Uterus (tissue), 2 donors: ENCODE measurements around the gene PARD3.

Experiments
- POLR2A ChIP-seq, 2 donors: fragments of 450-650 bp; IDR thresholded peaks; one replicate each; pipeline ENCODE4 v1.6.1; 2016; ENCODE audit warnings: antibody characterized with exemption in 2 of 2, mild to moderate bottlenecking in 1 of 2, moderate library complexity in 1 of 2
- TF ChIP-seq, protein P1 (sequence below), 4 experiments: fragments of 200-600 bp in 2 of 4; fragments of 450-650 bp in 2 of 4; sonication (generic) in 2 of 4; IDR thresholded peaks; one replicate each; pipeline ENCODE4 v1.5.1; 2016 to 2019; ENCODE audit warnings: antibody characterized with exemption in 4 of 4, mild to moderate bottlenecking in 2 of 4, moderate library complexity in 1 of 4

DNA sequence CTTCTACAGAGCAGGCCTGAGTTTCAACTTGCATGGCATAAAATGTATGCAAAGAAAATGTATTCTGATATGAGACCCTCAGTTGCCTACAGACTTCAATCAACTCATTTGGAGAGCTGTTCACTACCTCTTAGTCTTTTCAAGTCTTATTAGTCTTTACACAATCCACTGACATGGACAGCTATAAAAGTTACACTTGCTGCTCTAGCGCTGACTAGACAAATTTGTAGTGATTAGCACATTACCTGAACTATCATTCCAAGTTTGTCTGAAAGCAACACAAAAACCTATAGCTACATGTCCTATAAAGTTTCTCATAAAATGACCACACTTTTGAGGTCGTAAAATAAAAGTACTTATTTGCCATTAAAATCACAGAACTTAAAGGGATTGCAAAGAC is 83.9 kb downstream of the PARD3 start:
- TF ChIP-seq, protein P1, sequence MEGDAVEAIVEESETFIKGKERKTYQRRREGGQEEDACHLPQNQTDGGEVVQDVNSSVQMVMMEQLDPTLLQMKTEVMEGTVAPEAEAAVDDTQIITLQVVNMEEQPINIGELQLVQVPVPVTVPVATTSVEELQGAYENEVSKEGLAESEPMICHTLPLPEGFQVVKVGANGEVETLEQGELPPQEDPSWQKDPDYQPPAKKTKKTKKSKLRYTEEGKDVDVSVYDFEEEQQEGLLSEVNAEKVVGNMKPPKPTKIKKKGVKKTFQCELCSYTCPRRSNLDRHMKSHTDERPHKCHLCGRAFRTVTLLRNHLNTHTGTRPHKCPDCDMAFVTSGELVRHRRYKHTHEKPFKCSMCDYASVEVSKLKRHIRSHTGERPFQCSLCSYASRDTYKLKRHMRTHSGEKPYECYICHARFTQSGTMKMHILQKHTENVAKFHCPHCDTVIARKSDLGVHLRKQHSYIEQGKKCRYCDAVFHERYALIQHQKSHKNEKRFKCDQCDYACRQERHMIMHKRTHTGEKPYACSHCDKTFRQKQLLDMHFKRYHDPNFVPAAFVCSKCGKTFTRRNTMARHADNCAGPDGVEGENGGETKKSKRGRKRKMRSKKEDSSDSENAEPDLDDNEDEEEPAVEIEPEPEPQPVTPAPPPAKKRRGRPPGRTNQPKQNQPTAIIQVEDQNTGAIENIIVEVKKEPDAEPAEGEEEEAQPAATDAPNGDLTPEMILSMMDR (IDR thresholded peaks at IDR 0.05), result no peak
- no peak for TF ChIP-seq POLR2A (IDR thresholded peaks at IDR 0.05)
